WTC11 (cell line): Measurements from ENCODE around the gene CRACDL.

Source experiments
- CREB1 ChIP-seq: sonication (generic); formaldehyde crosslinking; IDR thresholded peaks from 2 replicates; pipeline ENCODE4 v1.8.0; 2023; ENCODE audit warnings: mild to moderate bottlenecking, missing genetic modification reagents
- CTCF ChIP-seq: fragments of 200-600 bp; IDR thresholded peaks from 2 replicates; pipeline ENCODE4 v1.8.0; 2022; ENCODE audit warnings: antibody characterized with exemption
- JUN ChIP-seq: sonication (generic); formaldehyde crosslinking; IDR thresholded peaks from 2 replicates; pipeline ENCODE4 v1.8.0; 2023; ENCODE audit warnings: mild to moderate bottlenecking, missing genetic modification reagents
- NFYB ChIP-seq: sonication (generic); formaldehyde crosslinking; conservative IDR thresholded peaks from 2 replicates; pipeline ENCODE4 v1.8.0; 2022; ENCODE audit warnings: low read depth, missing genetic modification reagents
- PRDM15 ChIP-seq: sonication (generic); formaldehyde crosslinking; IDR thresholded peaks from 2 replicates; pipeline ENCODE4 v1.8.0; 2022; ENCODE audit warnings: missing genetic modification reagents
- SMAD3 ChIP-seq: sonication (generic); formaldehyde crosslinking; IDR thresholded peaks from 2 replicates; pipeline ENCODE4 v1.8.0; 2022; ENCODE audit warnings: missing genetic modification reagents, mild to moderate bottlenecking, borderline replicate concordance
- USF2 ChIP-seq: sonication (generic); formaldehyde crosslinking; IDR thresholded peaks from 2 replicates; pipeline ENCODE4 v1.8.1; 2023; ENCODE audit warnings: mild to moderate bottlenecking, missing genetic modification reagents, moderate library complexity
- ZNF121 ChIP-seq: sonication (generic); formaldehyde crosslinking; IDR thresholded peaks from 2 replicates; pipeline ENCODE4 v1.8.0; 2023; ENCODE audit warnings: missing genetic modification reagents
- ZNF138 ChIP-seq: sonication (generic); formaldehyde crosslinking; conservative IDR thresholded peaks from 2 replicates; pipeline ENCODE4 v1.8.1; 2022; ENCODE audit warnings: mild to moderate bottlenecking, moderate library complexity, missing genetic modification reagents

GRCh38 chr2:98821629-98822135, 114.3 kb downstream of the CRACDL start:
- TF ChIP-seq NFYB (CRISPR knock-in tag) (no peak), SMAD3 (CRISPR knock-in tag) (no peak), ZNF121 (no peak), USF2 (CRISPR knock-in tag) (no peak), CTCF (no peak), CREB1 (no peak), JUN (no peak), ZNF138 (CRISPR knock-in tag) (no peak), PRDM15 (CRISPR knock-in tag) (no peak)
